Psoas muscle (tissue), 8 donors: ENCODE results near the gene OTUD1. TPM values are rescaled to one million over a fixed set of nuclear protein-coding genes. Genes with fewer than 3 reads are reported as not detected.

Experiments used
- ATAC-seq, 4 donors: fragments of 200-7000 bp; cut with Tn5 transposase; one replicate each; pipeline ENCODE4 v1.9.1; 2020; ENCODE audit warnings: moderate library complexity in 3 of 4, mild to moderate bottlenecking in 2 of 4
- DNase-seq, 2 donors: peaks; one replicate each; pipeline ENCODE4 v3.0.0-alpha.2; 2020
- H3K27ac ChIP-seq: fragments of 200-600 bp; one replicate; pipeline ENCODE4 v1.8.0; 2022
- H3K27me3 ChIP-seq, 3 donors: fragments of 200-600 bp in 1 of 3; one replicate each; pipeline versions ENCODE4 v1.6.1 to v1.8.0; 2013 to 2022; ENCODE audit warnings: low read length in 2 of 3, mild to moderate bottlenecking in 2 of 3, moderate library complexity in 1 of 3; ENCODE audit not compliant: insufficient read depth in 3 of 3
- H3K36me3 ChIP-seq, 2 donors: fragments of 200-600 bp in 1 of 2; one replicate each; pipeline versions ENCODE4 v1.6.1 to v1.8.0; 2013 to 2022; ENCODE audit warnings: low read depth in 1 of 2, mild to moderate bottlenecking in 1 of 2, moderate library complexity in 1 of 2; ENCODE audit not compliant: insufficient read depth in 1 of 2
- H3K4me1 ChIP-seq: fragments of 200-600 bp; one replicate; pipeline ENCODE4 v1.8.0; 2022
- H3K4me3 ChIP-seq: fragments of 200-600 bp; one replicate; pipeline ENCODE4 v1.8.0; 2022; ENCODE audit warnings: mild to moderate bottlenecking
- H3K9me3 ChIP-seq: fragments of 200-600 bp; one replicate; pipeline ENCODE4 v1.8.0; 2022
- WGBS, 3 donors: extraction: QIAGEN DNeasy Blood & Tissue Kit; methylation state at CpG; one replicate each; pipeline versions ENCODE4 v1.1.6 to v1.1.7; 2013; 5-methylcytosine and 5-hydroxymethylcytosine counted together
- intact Hi-C, 2 donors: fragments of 100-400 bp; cut with DNase I; formaldehyde crosslinking; loops; one replicate each; pipeline versions ENCODE4 v1.11.0 to v1.14.2; 2022
- polyA plus RNA-seq, 3 donors: library from polyadenylated mRNA; stranded (reverse); fragments of 200-250 nt; gene quantifications; one replicate each; pipeline ENCODE4 v1.2.3, GENCODE V29; 2013
- total RNA-seq, 4 donors: library from RNA; stranded (reverse); fragmentation: NEBNext Ultra II Directional in 2 of 4; extraction: Animal tissue kit (Norgen Biotek cat#: 25700) in 2 of 4; gene quantifications; one replicate each; pipeline versions ENCODE4 v1.2.1 to v1.2.4, GENCODE V29; 2021 to 2023
- TF ChIP-seq, protein P1 (sequence below): fragments of 200-600 bp; IDR thresholded peaks from one replicate; pipeline ENCODE4 v1.8.0; 2022; ENCODE audit warnings: antibody characterized with exemption
- donor health status: healthy with polysubstance abuse.
- donor health status: DM: no; HTN: no; CAD: no; lungs with moderate emphysema.
- donor health status: Bipolar disorder and iron deficiency.
- donor health status: healthy.
- donor health status: DM: yes; HTN: yes; CAD: no.
- donor health status: DM: no; HTN: no; CAD: no.
- donor health status: DM: no; HTN: no; CAD: no.
- donor health status: DM: yes; HTN: yes; CAD: no.

Gene OTUD1
- total and polyA plus RNA-seq, 7 donors: 1.9 to 165 (median 73.1) TPM

DNA sequence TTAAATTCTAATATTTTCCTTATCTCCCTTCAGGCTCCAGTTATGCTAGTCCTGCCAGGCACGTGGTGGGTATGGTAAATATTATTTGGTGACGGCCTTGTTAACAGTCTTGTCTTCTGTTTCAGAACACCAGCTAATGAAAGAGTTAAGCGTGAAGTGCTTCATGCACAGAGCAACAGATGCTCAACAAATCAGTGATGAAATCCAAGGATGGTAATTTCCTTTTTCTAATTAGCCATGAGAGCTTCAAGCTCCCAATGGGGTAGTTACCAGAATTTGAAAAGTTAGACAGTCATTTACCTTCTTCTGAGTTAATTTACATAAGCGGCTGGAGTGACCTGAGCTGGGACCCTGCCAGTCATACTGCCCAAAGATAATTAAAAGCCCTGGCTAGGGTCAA lies 1.9 kb upstream of the OTUD1 start:
- TF ChIP-seq, protein P1, sequence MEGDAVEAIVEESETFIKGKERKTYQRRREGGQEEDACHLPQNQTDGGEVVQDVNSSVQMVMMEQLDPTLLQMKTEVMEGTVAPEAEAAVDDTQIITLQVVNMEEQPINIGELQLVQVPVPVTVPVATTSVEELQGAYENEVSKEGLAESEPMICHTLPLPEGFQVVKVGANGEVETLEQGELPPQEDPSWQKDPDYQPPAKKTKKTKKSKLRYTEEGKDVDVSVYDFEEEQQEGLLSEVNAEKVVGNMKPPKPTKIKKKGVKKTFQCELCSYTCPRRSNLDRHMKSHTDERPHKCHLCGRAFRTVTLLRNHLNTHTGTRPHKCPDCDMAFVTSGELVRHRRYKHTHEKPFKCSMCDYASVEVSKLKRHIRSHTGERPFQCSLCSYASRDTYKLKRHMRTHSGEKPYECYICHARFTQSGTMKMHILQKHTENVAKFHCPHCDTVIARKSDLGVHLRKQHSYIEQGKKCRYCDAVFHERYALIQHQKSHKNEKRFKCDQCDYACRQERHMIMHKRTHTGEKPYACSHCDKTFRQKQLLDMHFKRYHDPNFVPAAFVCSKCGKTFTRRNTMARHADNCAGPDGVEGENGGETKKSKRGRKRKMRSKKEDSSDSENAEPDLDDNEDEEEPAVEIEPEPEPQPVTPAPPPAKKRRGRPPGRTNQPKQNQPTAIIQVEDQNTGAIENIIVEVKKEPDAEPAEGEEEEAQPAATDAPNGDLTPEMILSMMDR: no peak
- Histone ChIP-seq H3K9me3 (no peaks in the 10 kb centered on the region), H3K27ac (no peak overlapping the region), H3K27me3 (no peaks in the 10 kb centered on the region), H3K4me1 (peaks cover 5% of the 10 kb centered on the region), H3K36me3 (peaks cover 0 to 16% of the 10 kb centered on the region in 2 donors), H3K4me3 (no peak overlapping the region)
- intact Hi-C loops: loop anchor here (5.0 kb wide), 2 partner anchors 35 to 40 kb away; no protein-coding TSS in a partner anchor
- no peak for ATAC-seq
- 56 to 67% (median 59%) methylated on average over 4 of the region's 4 CpGs for WGBS, 3 donors
- DNase-seq: no peak

DNA sequence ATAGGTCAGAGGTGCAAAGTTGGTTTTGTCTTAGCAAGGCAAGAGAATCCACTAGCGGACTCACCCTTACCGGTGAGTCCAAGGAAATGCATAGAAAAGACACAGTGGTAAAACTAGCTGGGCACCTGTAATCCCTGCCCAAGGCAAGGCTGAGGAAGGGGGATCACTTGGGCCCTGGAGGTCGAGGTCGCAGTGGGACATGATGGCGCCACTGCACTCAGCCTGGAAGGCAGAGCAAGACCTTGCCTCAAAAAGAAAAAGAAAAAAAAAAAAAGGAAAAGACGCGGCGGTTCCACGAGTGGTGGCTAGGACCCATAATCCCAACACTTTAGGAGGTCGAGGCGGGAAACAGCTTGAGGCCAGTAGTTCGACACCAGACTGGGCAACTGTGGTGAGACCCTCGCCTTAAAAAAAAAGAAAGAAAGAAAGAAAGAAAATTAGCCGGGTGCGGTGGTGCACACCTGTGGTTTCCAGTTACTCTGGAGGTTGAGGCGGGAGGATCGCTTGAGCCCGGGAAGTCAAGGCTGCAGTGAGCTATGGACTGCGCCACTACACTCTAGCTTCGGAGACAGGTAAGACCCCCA lies 820 bp upstream of the OTUD1 start:
- peak in 1 of 2 donors; percentile 19 for DNase-seq
- Histone ChIP-seq H3K27me3 (no peaks in the 10 kb centered on the region), H3K4me1 (peaks cover 16% of the 10 kb centered on the region), H3K27ac (peak overlapping the region; percentile 97), H3K36me3 (peaks cover 0 to 16% of the 10 kb centered on the region in 2 donors), H3K4me3 (peak overlapping the region; percentile 95), H3K9me3 (no peaks in the 10 kb centered on the region)
- 93 to 97% (median 95%) methylated on average over 20 of the region's 20 CpGs for WGBS, 3 donors
- intact Hi-C loops: loop anchor here (5.0 kb wide), 2 partner anchors 36 to 41 kb away; no protein-coding TSS in a partner anchor
- no peak for ATAC-seq
- TF ChIP-seq, protein P1: no peak

DNA sequence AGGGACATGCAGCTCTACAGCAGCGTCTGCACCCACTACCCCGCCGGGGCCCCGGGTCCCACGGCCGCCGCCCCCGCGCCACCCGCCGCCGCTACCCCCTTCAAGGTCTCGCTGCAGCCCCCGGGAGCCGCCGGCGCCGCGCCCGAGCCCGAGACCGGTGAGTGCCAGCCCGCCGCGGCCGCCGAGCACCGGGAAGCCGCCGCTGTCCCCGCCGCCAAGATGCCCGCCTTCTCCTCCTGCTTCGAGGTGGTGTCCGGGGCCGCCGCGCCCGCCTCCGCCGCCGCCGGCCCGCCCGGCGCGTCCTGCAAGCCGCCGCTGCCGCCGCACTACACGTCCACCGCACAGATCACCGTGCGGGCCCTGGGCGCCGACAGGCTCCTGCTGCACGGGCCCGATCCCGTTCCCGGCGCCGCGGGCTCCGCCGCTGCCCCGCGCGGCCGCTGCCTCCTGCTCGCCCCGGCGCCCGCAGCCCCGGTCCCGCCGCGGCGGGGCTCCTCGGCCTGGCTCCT lies 631 bp downstream of the OTUD1 start:
- no peaks in the 10 kb centered on the region for H3K27me3 ChIP-seq
- no peak for ATAC-seq
- H3K4me1 ChIP-seq: peaks cover 23% of the 10 kb centered on the region
- peak overlapping the region; percentile 97 for H3K27ac ChIP-seq
- intact Hi-C loops: loop anchor here (5.0 kb wide), 2 partner anchors 37 to 42 kb away; no protein-coding TSS in a partner anchor
- peaks cover 0 to 26% of the 10 kb centered on the region in 2 donors for H3K36me3 ChIP-seq
- 0 to 1% (median 0%) methylated on average over 10 to 80 of the region's 80 CpGs for WGBS, 3 donors
- no peak for DNase-seq
- no peaks in the 10 kb centered on the region for H3K9me3 ChIP-seq
- TF ChIP-seq, protein P1: no peak
- H3K4me3 ChIP-seq: peak overlapping the region; percentile 95

DNA sequence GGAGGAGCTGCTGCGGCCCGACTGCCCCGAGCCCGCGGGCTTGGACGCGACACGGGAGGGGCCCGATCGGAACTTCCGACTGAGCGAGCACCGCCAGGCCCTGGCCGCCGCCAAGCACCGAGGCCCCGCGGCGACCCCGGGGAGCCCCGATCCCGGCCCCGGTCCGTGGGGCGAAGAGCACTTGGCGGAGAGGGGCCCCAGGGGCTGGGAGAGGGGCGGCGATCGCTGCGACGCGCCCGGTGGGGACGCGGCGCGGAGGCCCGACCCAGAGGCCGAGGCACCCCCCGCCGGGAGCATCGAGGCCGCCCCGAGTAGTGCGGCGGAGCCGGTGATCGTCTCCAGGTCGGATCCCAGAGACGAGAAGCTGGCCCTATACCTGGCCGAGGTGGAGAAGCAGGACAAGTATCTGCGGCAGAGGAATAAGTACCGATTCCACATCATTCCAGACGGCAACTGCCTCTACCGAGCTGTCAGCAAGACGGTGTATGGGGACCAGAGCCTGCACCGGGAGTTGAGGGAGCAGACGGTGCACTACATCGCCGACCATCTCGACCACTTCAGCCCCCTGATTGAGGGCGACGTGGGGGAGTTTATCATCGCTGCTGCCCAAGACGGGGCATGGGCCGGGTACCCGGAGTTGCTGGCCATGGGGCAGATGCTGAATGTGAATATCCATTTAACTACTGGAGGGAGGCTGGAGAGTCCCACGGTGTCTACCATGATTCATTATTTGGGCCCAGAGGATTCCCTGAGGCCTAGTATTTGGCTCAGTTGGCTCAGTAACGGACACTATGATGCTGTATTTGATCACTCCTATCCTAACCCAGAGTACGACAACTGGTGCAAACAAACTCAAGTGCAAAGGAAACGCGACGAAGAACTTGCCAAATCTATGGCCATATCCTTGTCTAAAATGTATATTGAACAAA lies 1.4 kb downstream of the OTUD1 start:
- Histone ChIP-seq H3K27me3 (no peaks in the 10 kb centered on the region), H3K4me3 (peak overlapping the region; percentile 95), H3K36me3 (peaks cover 0 to 32% of the 10 kb centered on the region in 2 donors), H3K9me3 (no peaks in the 10 kb centered on the region), H3K27ac (peak overlapping the region; percentile 97), H3K4me1 (peaks cover 31% of the 10 kb centered on the region)
- DNase-seq (peak; percentile 38 to 67), ATAC-seq (peak in 2 of 4 donors; percentile 12 to 41)
- WGBS, 3 donors: 0 to 1% (median 0%) methylated on average over 52 to 73 of the region's 73 CpGs
- intact Hi-C loops: loop anchor here (5.0 kb wide), 2 partner anchors 38 to 43 kb away; no protein-coding TSS in a partner anchor
- TF ChIP-seq, protein P1: no peak
